NCI-H524 (cell line): ENCODE data around the gene PNISR.

Experiments used
- DNase-seq, 2 experiments: peaks; one replicate each; lab custom pipeline; 2025; lab: John Stamatoyannopoulos, UW

Gene PNISR

GRCh38 chr6:99409672-99410071 is 15.4 kb downstream of the PNISR start:
- DNase-seq: no peak

GRCh38 chr6:99407076-99407475 is 18.0 kb downstream of the PNISR start:
- no peak for DNase-seq

GRCh38 chr6:99402448-99402847 is 22.7 kb downstream of the PNISR start:
- DNase-seq: no peak

GRCh38 chr6:99397287-99397686 is 27.8 kb downstream of the PNISR start:
- no peak for DNase-seq

GRCh38 chr6:99393698-99394531 is 31.2 kb downstream of the PNISR start, which contains the start of gene COQ3:
TSS of gene COQ3 (minus strand) at chr6:99394195. CDS start at chr6:99394179, 16 bp downstream.
- peak; percentile 71 to 87 for DNase-seq

- no peak for DNase-seq
Measured at GRCh38 chr6:99393366-99393697, 31.8 kb downstream of the PNISR start.

- DNase-seq: no peak
Measured at GRCh38 chr6:99390896-99391295, 34.2 kb downstream of the PNISR start.

- no peak for DNase-seq
Measured at GRCh38 chr6:99384507-99384906, 40.6 kb downstream of the PNISR start.

GRCh38 chr6:99378636-99379035 is 46.5 kb downstream of the PNISR start:
- no peak for DNase-seq

GRCh38 chr6:99369533-99369932 is 55.6 kb downstream of the PNISR start:
- no peak for DNase-seq

GRCh38 chr6:99366852-99367251 is 58.3 kb downstream of the PNISR start:
- DNase-seq: no peak

GRCh38 chr6:99364026-99364425 is 61.1 kb downstream of the PNISR start:
- no peak for DNase-seq

- DNase-seq: no peak
Measured at GRCh38 chr6:99362678-99363268, 62.3 kb downstream of the PNISR start.

GRCh38 chr6:99359800-99360199 is 65.3 kb downstream of the PNISR start:
- no peak for DNase-seq

GRCh38 chr6:99356641-99357040 is 68.5 kb downstream of the PNISR start:
- no peak for DNase-seq

GRCh38 chr6:99354983-99355382 is 70.1 kb downstream of the PNISR start:
- DNase-seq: no peak

- no peak for DNase-seq
Measured at GRCh38 chr6:99353126-99353525, 72.0 kb downstream of the PNISR start.

GRCh38 chr6:99350573-99350972 is 74.5 kb downstream of the PNISR start:
- peak in 1 of 2 experiments; percentile 6 for DNase-seq

- DNase-seq: peak; percentile 41 to 58
Measured at GRCh38 chr6:99349171-99350141, 75.7 kb downstream of the PNISR start, which contains the start of gene FAXC. TSS of gene FAXC (minus strand) at chr6:99349674. CDS start at chr6:99349372, 302 bp downstream.

- DNase-seq: peak in 1 of 2 experiments; percentile 40
Measured at GRCh38 chr6:99348288-99349170, 76.6 kb downstream of the PNISR start.
